K562 (cell line): ENCODE data around the gene LPIN1. TPM values are rescaled to one million over a fixed set of nuclear protein-coding genes. Genes with fewer than 3 reads are reported as not detected.

Experiments used
- ATAC-seq: fragments of 200-7000 bp; cut with Tn5 transposase; 3 replicates; pipeline ENCODE4 v1.9.1; 2020; ENCODE audit warnings: moderate library complexity
- BruUV-seq: library from RNA; stranded (reverse); fragments of 400-500 nt; replicated peaks from 2 replicates; lab custom pipeline; 2021; lab: Mats Ljungman, UMichigan
- CTCF ChIA-PET: fragments of 300-600 bp; formaldehyde crosslinking; extraction: SDS; loops from one replicate; lab custom pipeline; 2021; ENCODE audit warnings: low intra/inter-chr PET ratio; lab: Yijun Ruan, JAX
- POLR2A ChIA-PET: fragments of 300-600, 350-650 bp; sonication (Branson Sonifier 250); formaldehyde crosslinking; extraction: SDS; loops from one replicate; lab custom pipeline; 2021; ENCODE audit warnings: antibody characterized with exemption, inconsistent platforms; lab: Yijun Ruan, JAX
- DNase-seq, 4 experiments: peaks; one replicate each; pipeline versions ENCODE4 v3.0.0 to v3.0.0-alpha.2; 2011 to 2018; ENCODE audit warnings: low spot score in 3 of 4, mixed read lengths in 3 of 4; ENCODE audit errors: extremely low read depth in 1 of 4
- FAIRE-seq: peaks from 2 replicates; lab custom pipeline; 2011; peaks lifted over from hg19 to GRCh38; lab: Jason Lieb, UNC
- H2AFZ ChIP-seq: 2 replicates; pipeline ENCODE4 v1.6.0; 2011; ENCODE audit warnings: low read depth, low read length, control low read depth, inconsistent platforms
- H3K27ac ChIP-seq: fragments of 200-600 bp; 3 replicates; pipeline ENCODE4 v1.8.0; 2011; ENCODE audit warnings: low read depth, mild to moderate bottlenecking, control low read depth, inconsistent platforms, low read length, moderate library complexity, mixed read lengths; ENCODE audit errors: extremely low read depth
- H3K27me3 ChIP-seq, 2 experiments: fragments of 300-600 bp in 1 of 2; 2 replicates in 1 of 2; 3 replicates in 1 of 2; pipeline versions ENCODE4 v1.6.0 to v1.8.0; 2011; ENCODE audit warnings: inconsistent platforms in 2 of 2, low read length in 2 of 2, mild to moderate bottlenecking in 1 of 2, mixed read lengths in 1 of 2, moderate library complexity in 1 of 2; ENCODE audit not compliant: control insufficient read depth in 2 of 2, insufficient read depth in 2 of 2
- H3K36me3 ChIP-seq: fragments of 300-600 bp; 3 replicates; pipeline ENCODE4 v1.8.0; 2011; ENCODE audit warnings: mild to moderate bottlenecking, low read length, inconsistent platforms; ENCODE audit not compliant: control insufficient read depth, insufficient read depth
- H3K4me1 ChIP-seq, 2 experiments: fragments of 200-600 bp in 1 of 2; replicated peaks in 1 of 2; 2 replicates in 1 of 2; 3 replicates in 1 of 2; pipeline versions ENCODE4 v1.5.1 to v1.8.0; 2011; ENCODE audit warnings: inconsistent platforms in 2 of 2, low read length in 2 of 2, mild to moderate bottlenecking in 1 of 2, mixed read lengths in 1 of 2, moderate library complexity in 1 of 2; ENCODE audit not compliant: control insufficient read depth in 2 of 2, insufficient read depth in 2 of 2
- H3K4me2 ChIP-seq: 2 replicates; pipeline ENCODE4 v1.6.1; 2011; ENCODE audit warnings: low read length, control low read depth, inconsistent platforms, mixed read lengths; ENCODE audit not compliant: insufficient read depth
- H3K4me3 ChIP-seq: fragments of 200-600 bp; sonication (generic), shearing (Covaris generic); 2 replicates; pipeline ENCODE4 v1.5.1; 2016; ENCODE audit warnings: control low read depth, inconsistent platforms
- H3K79me2 ChIP-seq: fragments of 200-600 bp; 3 replicates; pipeline ENCODE4 v1.8.0; 2011; ENCODE audit warnings: low read length, inconsistent platforms; ENCODE audit not compliant: control insufficient read depth, insufficient read depth
- H3K9ac ChIP-seq, 2 experiments: 2 replicates each; pipeline versions ENCODE4 v1.6.0 to v1.6.1; 2011; ENCODE audit warnings: low read depth in 2 of 2, low read length in 2 of 2, control low read depth in 1 of 2, inconsistent platforms in 1 of 2, mild to moderate bottlenecking in 1 of 2, mixed read lengths in 1 of 2; ENCODE audit not compliant: insufficient read depth in 1 of 2
- H3K9me1 ChIP-seq: one replicate; pipeline ENCODE4 v1.6.0; 2011; ENCODE audit warnings: inconsistent platforms, mild to moderate bottlenecking, low read length, moderate library complexity; ENCODE audit not compliant: control insufficient read depth, insufficient read depth
- H3K9me3 ChIP-seq: replicated peaks from 2 replicates; pipeline ENCODE4 v1.5.1; 2011; ENCODE audit warnings: low read depth, low read length, inconsistent platforms; ENCODE audit not compliant: control insufficient read depth, insufficient read depth
- H4K20me1 ChIP-seq: replicated peaks from 2 replicates; pipeline ENCODE4 v1.6.1; 2011; ENCODE audit warnings: low read length, inconsistent platforms, mixed read lengths; ENCODE audit not compliant: control insufficient read depth, insufficient read depth
- GABPB2 ChIP-seq: fragments of 250-450 bp; sonication (Bioruptor Pico); conservative IDR thresholded peaks from 2 replicates; pipeline ENCODE4 v1.5.1; 2021; ENCODE audit warnings: mild to moderate bottlenecking
- HMG20A ChIP-seq: fragments of 450-650 bp; formaldehyde crosslinking; conservative IDR thresholded peaks from 2 replicates; pipeline ENCODE4 v1.4.0; 2020; ENCODE audit warnings: mild to moderate bottlenecking, mixed read lengths
- HNRNPH1 ChIP-seq: fragments of 200-400 bp; formaldehyde crosslinking; optimal IDR thresholded peaks from 2 replicates; pipeline ENCODE3; 2017; ENCODE audit warnings: low read depth, mild to moderate bottlenecking, low read length, moderate library complexity
- OTX1 ChIP-seq: fragments of 450-650 bp; formaldehyde crosslinking; IDR thresholded peaks from 2 replicates; pipeline ENCODE4 v1.4.0; 2022; ENCODE audit warnings: mild to moderate bottlenecking
- TFAP4 ChIP-seq: sonication (generic); formaldehyde crosslinking; IDR thresholded peaks from 2 replicates; pipeline ENCODE4 v1.8.0; 2022; ENCODE audit warnings: missing genetic modification reagents, mild to moderate bottlenecking, moderate library complexity, borderline replicate concordance
- ZNF212 ChIP-seq: fragments of 450-650 bp; formaldehyde crosslinking; IDR thresholded peaks from 2 replicates; pipeline ENCODE4 v1.4.0; 2020; ENCODE audit warnings: mild to moderate bottlenecking
- ZNF318 ChIP-seq, 2 experiments: fragments of 450-650 bp; IDR thresholded peaks; 2 replicates each; pipeline ENCODE4 v1.6.1; 2016; ENCODE audit warnings: mild to moderate bottlenecking in 2 of 2, borderline replicate concordance in 1 of 2, low read depth in 1 of 2, moderate library complexity in 1 of 2
- WGBS: fragments of 100-300 bp; shearing (Covaris generic); methylation state at CpG from one replicate; pipeline ENCODE4 v1.1.6; 2016; ENCODE audit warnings: low coverage, mixed read lengths; ENCODE audit not compliant: insufficient coverage; ENCODE audit errors: missing lambda C conversion rate; 5-methylcytosine and 5-hydroxymethylcytosine counted together
- in situ Hi-C: fragments of 300-500 bp; cut with MboI; formaldehyde crosslinking; loops from 4 replicates; pipeline ENCODE4 v1.15.0; 2018; ENCODE audit warnings: inconsistent platforms, mixed read lengths
- intact Hi-C: fragments of 100-400 bp; cut with micrococcal nuclease; formaldehyde crosslinking; loops from 2 replicates; pipeline ENCODE4 v1.14.2; 2022
- polyA plus RNA-seq, 8 experiments: library from polyadenylated mRNA; depleted of rRNA in 4 of 8; stranded (reverse) in 5 of 8; unstranded in 3 of 8; fragments of >200 nt; fragmentation: Nextera tagmentation in 2 of 8; fragmentation: Illumina TruSeq in 1 of 8; extraction: Ambion mirVana in 2 of 8; extraction: Trizol in 1 of 8; gene quantifications; 2 replicates each; pipeline versions ENCODE4 v1.2.1 to v1.2.3, GENCODE V29; 2011 to 2014; ENCODE audit warnings: inconsistent platforms in 1 of 8, missing spikeins in 1 of 8
- total RNA-seq, 7 experiments: library from RNA; depleted of rRNA in 6 of 7; stranded (reverse); fragments of >200 nt in 6 of 7; fragmentation: Illumina TruSeq in 2 of 7; extraction: Trizol in 2 of 7; gene quantifications; 2 replicates each; pipeline versions ENCODE4 v1.2.1 to v1.2.3, GENCODE V29; 2011 to 2021; ENCODE audit warnings: low replicate concordance in 1 of 7
- TF ChIP-seq, protein P1 (sequence below): fragments of 450-650 bp; IDR thresholded peaks from 2 replicates; pipeline ENCODE4 v1.6.1; 2016; ENCODE audit warnings: borderline replicate concordance

The LPIN1 gene
- total and polyA plus RNA-seq, 9 of the 15 experiments (the other 6 are each of a cell fraction or from before 2014, with no cell fraction given): 9.2 to 84.0 (median 27.8) TPM

DNA sequence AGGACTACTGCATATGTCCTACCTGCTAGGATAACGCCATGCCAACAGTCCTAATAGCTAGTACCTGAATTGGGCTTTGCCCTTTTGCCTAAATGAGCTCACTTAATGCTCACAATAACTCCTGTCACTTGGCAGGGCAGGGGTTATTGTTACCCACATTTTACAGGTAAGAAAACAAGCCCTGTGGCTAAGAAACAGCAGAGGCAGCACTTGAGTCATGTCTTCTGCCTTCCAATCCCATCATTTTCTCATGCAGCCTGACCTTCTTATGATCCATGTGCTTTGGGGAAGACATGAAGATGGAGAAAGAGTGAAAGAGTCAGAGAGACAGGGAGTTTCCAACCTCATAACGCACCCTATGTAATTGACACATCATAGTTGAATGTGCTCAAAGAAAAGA, 33.6 kb upstream of the LPIN1 start:
- POLR2A ChIA-PET: no interaction called here
- no peak for FAIRE-seq

More for the DNA sequence above, 33.6 kb upstream of the LPIN1 start:
- Histone ChIP-seq H3K4me3 (no peak overlapping the region), H3K4me2 (no peak overlapping the region), H2AFZ (no peak overlapping the region), H3K36me3 (no peaks in the 10 kb centered on the region)
- in situ Hi-C loops: no loop called here
- TF ChIP-seq HMG20A: no peak
- TF ChIP-seq ZNF212: no peak
- no peak for TF ChIP-seq GABPB2 (CRISPR knock-in tag)
- TF ChIP-seq, protein P1, sequence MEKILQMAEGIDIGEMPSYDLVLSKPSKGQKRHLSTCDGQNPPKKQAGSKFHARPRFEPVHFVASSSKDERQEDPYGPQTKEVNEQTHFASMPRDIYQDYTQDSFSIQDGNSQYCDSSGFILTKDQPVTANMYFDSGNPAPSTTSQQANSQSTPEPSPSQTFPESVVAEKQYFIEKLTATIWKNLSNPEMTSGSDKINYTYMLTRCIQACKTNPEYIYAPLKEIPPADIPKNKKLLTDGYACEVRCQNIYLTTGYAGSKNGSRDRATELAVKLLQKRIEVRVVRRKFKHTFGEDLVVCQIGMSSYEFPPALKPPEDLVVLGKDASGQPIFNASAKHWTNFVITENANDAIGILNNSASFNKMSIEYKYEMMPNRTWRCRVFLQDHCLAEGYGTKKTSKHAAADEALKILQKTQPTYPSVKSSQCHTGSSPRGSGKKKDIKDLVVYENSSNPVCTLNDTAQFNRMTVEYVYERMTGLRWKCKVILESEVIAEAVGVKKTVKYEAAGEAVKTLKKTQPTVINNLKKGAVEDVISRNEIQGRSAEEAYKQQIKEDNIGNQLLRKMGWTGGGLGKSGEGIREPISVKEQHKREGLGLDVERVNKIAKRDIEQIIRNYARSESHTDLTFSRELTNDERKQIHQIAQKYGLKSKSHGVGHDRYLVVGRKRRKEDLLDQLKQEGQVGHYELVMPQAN: no peak
- TF ChIP-seq ZNF318 (IDR thresholded peaks at IDR 0.05; ENCODE audit: borderline replicate concordance in 1 of 2, low read depth in 1 of 2): no peak
- no peak for TF ChIP-seq HNRNPH1
- TF ChIP-seq TFAP4 (CRISPR knock-in tag): no peak
- no peak for TF ChIP-seq OTX1
- TF ChIP-seq, all 486 proteins: peak for 0
- Histone ChIP-seq H3K9ac (no peak overlapping the region), H3K4me1 (peaks cover 3 to 9% of the 10 kb centered on the region in 2 experiments; a peak in 3 of 5 replicates), H3K79me2 (no peaks in the 10 kb centered on the region), H4K20me1 (no peaks in the 10 kb centered on the region; the same call in 1 of the 2 replicates), H3K9me3 (no peaks in the 10 kb centered on the region), H3K9me1 (no peaks in the 10 kb centered on the region), H3K27ac (no peak overlapping the region), H3K27me3 (peaks cover 10 to 46% of the 10 kb centered on the region in 2 experiments; a peak in 3 of 5 replicates)
- CTCF ChIA-PET: no interaction called here
- no TSS peak for BruUV-seq
- WGBS: 24% methylated on average over 2 of the region's 2 CpGs
- DNase-seq (no peak), ATAC-seq (no peak)
- intact Hi-C loops: no loop called here
